Measurements from ENCODE around the gene NUDCD2. TPM values are rescaled to one million over a fixed set of nuclear protein-coding genes. Genes with fewer than 3 reads are reported as not detected.

The NUDCD2 gene
- total and polyA plus RNA-seq, 9 of the 15 experiments (the other 6 are each of a cell fraction or from before 2014, with no cell fraction given), result 14.6 to 76.9 (median 32.5) TPM

DNA sequence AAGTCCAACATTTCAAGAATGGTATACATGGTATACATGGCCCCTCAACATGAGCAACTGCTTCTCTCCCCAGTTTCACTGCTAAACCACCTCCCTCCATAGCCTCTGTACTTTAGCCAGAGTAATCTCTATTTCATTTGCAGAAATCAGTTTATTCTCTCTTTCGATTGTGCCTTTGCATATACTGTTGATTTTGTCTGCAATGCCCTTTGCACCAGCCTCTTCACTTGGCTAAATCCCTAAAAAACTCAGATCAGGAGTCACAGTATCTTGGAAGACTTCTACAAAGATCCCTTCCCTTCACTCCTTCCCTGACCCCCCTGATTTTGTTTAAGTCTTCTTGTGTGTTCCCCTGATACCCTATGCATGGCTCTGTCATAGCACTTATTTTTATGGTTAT lies 27.4 kb downstream of the NUDCD2 start:
- no peak for ATAC-seq
- FAIRE-seq, result no peak
- in situ Hi-C loops (cut with MboI) (loop anchor here (5.0 kb wide), 1 partner anchor 45 kb away; no protein-coding TSS in a partner anchor), intact Hi-C loops (cut with micrococcal nuclease) (no loop called here)
- ChIA-PET POLR2A (no interaction called here), CTCF (ENCODE audit: low intra/inter-chr PET ratio) (no interaction called here)
- no TSS peak for BruUV-seq (replicated peaks)
- Histone ChIP-seq H3K36me3 (ENCODE audit: control insufficient read depth, insufficient read depth, low read length) (peaks cover 2% of the 10 kb centered on the region; the same call in 1 of the 3 replicates), H3K4me1 (replicated peaks in 1 of 2; ENCODE audit: control insufficient read depth in 2 of 2, insufficient read depth in 2 of 2, low read length in 2 of 2) (peaks cover under 1 to 19% of the 10 kb centered on the region in 2 experiments; a peak in 4 of 5 replicates), H3K4me3 (no peak overlapping the region), H3K4me2 (ENCODE audit: insufficient read depth, low read length) (no peak overlapping the region), H3K27ac (ENCODE audit: extremely low read depth, low read depth, low read length) (no peak overlapping the region), H3K9me1 (ENCODE audit: control insufficient read depth, insufficient read depth, low read length) (no peaks in the 10 kb centered on the region), H2AFZ (ENCODE audit: low read depth, low read length) (no peak overlapping the region), H3K79me2 (ENCODE audit: control insufficient read depth, insufficient read depth, low read length) (peaks cover 21% of the 10 kb centered on the region), H3K9ac (ENCODE audit: insufficient read depth in 1 of 2, low read depth in 2 of 2, low read length in 2 of 2) (no peak overlapping the region), H3K9me3 (replicated peaks; ENCODE audit: control insufficient read depth, insufficient read depth, low read depth, low read length) (no peaks in the 10 kb centered on the region; the same call in 1 of the 2 replicates), H4K20me1 (replicated peaks; ENCODE audit: control insufficient read depth, insufficient read depth, low read length) (no peaks in the 10 kb centered on the region), H3K27me3 (ENCODE audit: control insufficient read depth in 2 of 2, insufficient read depth in 2 of 2, low read length in 2 of 2) (no peaks in the 10 kb centered on the region)
- WGBS (ENCODE audit: insufficient coverage, low coverage, missing lambda C conversion rate), result 50% methylated on average over 1 of the region's 1 CpG
- no peak for DNase-seq (ENCODE audit: extremely low read depth in 1 of 4, low spot score in 3 of 4)
- TF ChIP-seq, protein P1, sequence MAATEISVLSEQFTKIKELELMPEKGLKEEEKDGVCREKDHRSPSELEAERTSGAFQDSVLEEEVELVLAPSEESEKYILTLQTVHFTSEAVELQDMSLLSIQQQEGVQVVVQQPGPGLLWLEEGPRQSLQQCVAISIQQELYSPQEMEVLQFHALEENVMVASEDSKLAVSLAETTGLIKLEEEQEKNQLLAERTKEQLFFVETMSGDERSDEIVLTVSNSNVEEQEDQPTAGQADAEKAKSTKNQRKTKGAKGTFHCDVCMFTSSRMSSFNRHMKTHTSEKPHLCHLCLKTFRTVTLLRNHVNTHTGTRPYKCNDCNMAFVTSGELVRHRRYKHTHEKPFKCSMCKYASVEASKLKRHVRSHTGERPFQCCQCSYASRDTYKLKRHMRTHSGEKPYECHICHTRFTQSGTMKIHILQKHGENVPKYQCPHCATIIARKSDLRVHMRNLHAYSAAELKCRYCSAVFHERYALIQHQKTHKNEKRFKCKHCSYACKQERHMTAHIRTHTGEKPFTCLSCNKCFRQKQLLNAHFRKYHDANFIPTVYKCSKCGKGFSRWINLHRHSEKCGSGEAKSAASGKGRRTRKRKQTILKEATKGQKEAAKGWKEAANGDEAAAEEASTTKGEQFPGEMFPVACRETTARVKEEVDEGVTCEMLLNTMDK (IDR thresholded peaks at IDR 0.05; ENCODE audit: borderline replicate concordance, insufficient read depth, low read depth, low read length, poor library complexity, severe bottlenecking), result no peak
- no peak for TF ChIP-seq MAFK (IDR thresholded peaks at IDR 0.05; ENCODE audit: low read length)
- no peak for TF ChIP-seq ZNF75A (CRISPR knock-in tag; IDR thresholded peaks at IDR 0.05)
- TF ChIP-seq, protein P2, sequence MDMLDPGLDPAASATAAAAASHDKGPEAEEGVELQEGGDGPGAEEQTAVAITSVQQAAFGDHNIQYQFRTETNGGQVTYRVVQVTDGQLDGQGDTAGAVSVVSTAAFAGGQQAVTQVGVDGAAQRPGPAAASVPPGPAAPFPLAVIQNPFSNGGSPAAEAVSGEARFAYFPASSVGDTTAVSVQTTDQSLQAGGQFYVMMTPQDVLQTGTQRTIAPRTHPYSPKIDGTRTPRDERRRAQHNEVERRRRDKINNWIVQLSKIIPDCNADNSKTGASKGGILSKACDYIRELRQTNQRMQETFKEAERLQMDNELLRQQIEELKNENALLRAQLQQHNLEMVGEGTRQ (CRISPR knock-in tag; IDR thresholded peaks at IDR 0.05), result no peak
- TF ChIP-seq ZNF224 (CRISPR knock-in tag; IDR thresholded peaks at IDR 0.05), result no peak
- no peak for TF ChIP-seq TCF3 (CRISPR knock-in tag; IDR thresholded peaks at IDR 0.05)
- no peak for TF ChIP-seq NR2C1 (IDR thresholded peaks at IDR 0.05)
- TF ChIP-seq NR2C1 (tag; IDR thresholded peaks at IDR 0.05), result no peak

All from K562 (cell line).